ENCODE measurements around the gene RALGAPA2.

- TF ChIP-seq CTCF (IDR thresholded peaks at IDR 0.05) (no peak), POLR2A (IDR thresholded peaks at IDR 0.05) (no peak)
Observed at GRCh38 chr20:20412750-20413149, 299.7 kb downstream of the RALGAPA2 start.

Data from tibial nerve (tissue), 3 donors.